OCI-LY7 (cell line): ENCODE data around the gene COL13A1. TPM values are rescaled to one million over a fixed set of nuclear protein-coding genes. Genes with fewer than 3 reads are reported as not detected.

ENCODE experiments used
- BruUV-seq: library from RNA; stranded (reverse); fragments of 400-500 nt; replicated peaks from 2 replicates; lab custom pipeline; 2021; lab: Mats Ljungman, UMichigan
- CTCF ChIA-PET: fragments of 300-600 bp; sonication (Branson Sonifier 250); formaldehyde crosslinking; loops from one replicate; lab custom pipeline; 2022; ENCODE audit warnings: antibody characterized with exemption; ENCODE audit not compliant: unreplicated experiment; lab: Charles Lee
- POLR2A ChIA-PET: fragments of 300-600 bp; sonication (Branson Sonifier 250); formaldehyde crosslinking; loops from one replicate; lab custom pipeline; 2022; ENCODE audit warnings: antibody characterized with exemption; lab: Charles Lee
- DNase-seq: peaks from one replicate; pipeline ENCODE4 v3.0.0-alpha.2; 2015; ENCODE audit warnings: low spot score
- H2AFZ ChIP-seq: fragments of 200-600 bp; sonication (generic), shearing (Covaris generic); 2 replicates; pipeline ENCODE4 v1.6.1; 2014; ENCODE audit warnings: mild to moderate bottlenecking, antibody characterized with exemption, low read length, moderate library complexity
- H3K27ac ChIP-seq: fragments of 200-600 bp; sonication (generic); 2 replicates; pipeline ENCODE4 v1.5.1; 2014; ENCODE audit warnings: mixed run types, low read depth, mild to moderate bottlenecking, moderate library complexity, low read length, inconsistent platforms; ENCODE audit not compliant: poor library complexity, severe bottlenecking
- H3K36me3 ChIP-seq: fragments of 200-600 bp; sonication (generic); 2 replicates; pipeline ENCODE4 v1.6.1; 2014; ENCODE audit warnings: mild to moderate bottlenecking, antibody characterized with exemption, low read length, moderate library complexity, mixed read lengths; ENCODE audit not compliant: insufficient read depth
- H3K4me1 ChIP-seq: fragments of 200-600 bp; sonication (generic); 2 replicates; pipeline ENCODE4 v1.5.1; 2014; ENCODE audit warnings: mild to moderate bottlenecking, low read length; ENCODE audit not compliant: insufficient read depth, poor library complexity, severe bottlenecking
- H3K4me2 ChIP-seq: fragments of 200-600 bp; sonication (generic); 2 replicates; pipeline ENCODE4 v1.6.1; 2014; ENCODE audit warnings: mild to moderate bottlenecking, low read length
- H3K4me3 ChIP-seq: fragments of 200-600 bp; sonication (generic); 2 replicates; pipeline ENCODE4 v1.5.1; 2014; ENCODE audit warnings: mild to moderate bottlenecking, low read depth, low read length; ENCODE audit not compliant: poor library complexity, severe bottlenecking
- H3K79me2 ChIP-seq: fragments of 200-600 bp; sonication (generic); 2 replicates; pipeline ENCODE4 v1.6.1; 2016; ENCODE audit warnings: low read depth, mild to moderate bottlenecking, low read length, moderate library complexity, mixed read lengths; ENCODE audit not compliant: insufficient read depth
- H3K9me2 ChIP-seq: fragments of 200-600 bp; sonication (generic); 2 replicates; pipeline ENCODE4 v1.6.1; 2016; ENCODE audit warnings: mild to moderate bottlenecking, low read length, mixed read lengths; ENCODE audit not compliant: insufficient read depth
- H3K9me3 ChIP-seq: fragments of 200-600 bp; sonication (generic); 2 replicates; pipeline ENCODE4 v1.6.1; 2014; ENCODE audit warnings: mild to moderate bottlenecking, mixed run types, low read length, mixed read lengths
- H4K20me1 ChIP-seq: fragments of 200-600 bp; sonication (generic); 2 replicates; pipeline ENCODE4 v1.6.1; 2014; ENCODE audit warnings: mild to moderate bottlenecking, antibody characterized with exemption, low read length, moderate library complexity, mixed read lengths; ENCODE audit not compliant: insufficient read depth
- EZH2phosphoT487 ChIP-seq: fragments of 200-600 bp; sonication (generic); IDR thresholded peaks from 2 replicates; pipeline ENCODE4 v1.6.1; 2018; ENCODE audit warnings: low read depth, borderline replicate concordance, mild to moderate bottlenecking, mixed run types, antibody characterized with exemption, low read length, moderate library complexity, mixed read lengths
- intact Hi-C: fragments of 100-400 bp; cut with micrococcal nuclease; formaldehyde crosslinking; loops from one replicate; pipeline ENCODE4 v1.10.0; 2022; ENCODE audit not compliant: unreplicated experiment
- total RNA-seq, 2 experiments: library from RNA; depleted of rRNA in 1 of 2; stranded (reverse); fragments of >200 nt in 1 of 2; shearing (Covaris generic) in 1 of 2; gene quantifications; 2 replicates each; pipeline ENCODE4 v1.2.3, GENCODE V29; 2014 to 2022
- TF ChIP-seq, protein P1 (sequence below): fragments of 200-600 bp; sonication (generic); conservative IDR thresholded peaks from 2 replicates; pipeline ENCODE4 v1.5.1; 2014; ENCODE audit warnings: mild to moderate bottlenecking, antibody characterized with exemption, low read length, moderate library complexity, mixed read lengths

Gene COL13A1
- total RNA-seq, 2 experiments from 2014 or later: 0.06 TPM; not detected in 1

- ChIA-PET POLR2A (interaction anchor here (0.5 to 0.6 kb wide), 2 partner anchors 241 to 1085 kb away, joined by 3 read pairs; no protein-coding TSS in a partner anchor), CTCF (no interaction called here)
- no peak overlapping the region for H3K4me2 ChIP-seq
- H4K20me1 ChIP-seq: no peaks in the 10 kb centered on the region
- H3K4me1 ChIP-seq: peaks cover 31% of the 10 kb centered on the region
- no peak overlapping the region for H3K4me3 ChIP-seq
- H2AFZ ChIP-seq: no peak overlapping the region
- no peaks in the 10 kb centered on the region for H3K9me2 ChIP-seq
- no peaks in the 10 kb centered on the region for H3K9me3 ChIP-seq
- no peaks in the 10 kb centered on the region for H3K36me3 ChIP-seq
- BruUV-seq: no TSS peak
- H3K27ac ChIP-seq: no peak overlapping the region
- TF ChIP-seq, protein P1, sequence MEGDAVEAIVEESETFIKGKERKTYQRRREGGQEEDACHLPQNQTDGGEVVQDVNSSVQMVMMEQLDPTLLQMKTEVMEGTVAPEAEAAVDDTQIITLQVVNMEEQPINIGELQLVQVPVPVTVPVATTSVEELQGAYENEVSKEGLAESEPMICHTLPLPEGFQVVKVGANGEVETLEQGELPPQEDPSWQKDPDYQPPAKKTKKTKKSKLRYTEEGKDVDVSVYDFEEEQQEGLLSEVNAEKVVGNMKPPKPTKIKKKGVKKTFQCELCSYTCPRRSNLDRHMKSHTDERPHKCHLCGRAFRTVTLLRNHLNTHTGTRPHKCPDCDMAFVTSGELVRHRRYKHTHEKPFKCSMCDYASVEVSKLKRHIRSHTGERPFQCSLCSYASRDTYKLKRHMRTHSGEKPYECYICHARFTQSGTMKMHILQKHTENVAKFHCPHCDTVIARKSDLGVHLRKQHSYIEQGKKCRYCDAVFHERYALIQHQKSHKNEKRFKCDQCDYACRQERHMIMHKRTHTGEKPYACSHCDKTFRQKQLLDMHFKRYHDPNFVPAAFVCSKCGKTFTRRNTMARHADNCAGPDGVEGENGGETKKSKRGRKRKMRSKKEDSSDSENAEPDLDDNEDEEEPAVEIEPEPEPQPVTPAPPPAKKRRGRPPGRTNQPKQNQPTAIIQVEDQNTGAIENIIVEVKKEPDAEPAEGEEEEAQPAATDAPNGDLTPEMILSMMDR: no peak
- no peak for TF ChIP-seq EZH2phosphoT487
- intact Hi-C loops: no loop called here
- DNase-seq: no peak
- no peaks in the 10 kb centered on the region for H3K79me2 ChIP-seq
Observed at GRCh38 chr10:69850440-69850839, 48.7 kb downstream of the COL13A1 start.

DNA sequence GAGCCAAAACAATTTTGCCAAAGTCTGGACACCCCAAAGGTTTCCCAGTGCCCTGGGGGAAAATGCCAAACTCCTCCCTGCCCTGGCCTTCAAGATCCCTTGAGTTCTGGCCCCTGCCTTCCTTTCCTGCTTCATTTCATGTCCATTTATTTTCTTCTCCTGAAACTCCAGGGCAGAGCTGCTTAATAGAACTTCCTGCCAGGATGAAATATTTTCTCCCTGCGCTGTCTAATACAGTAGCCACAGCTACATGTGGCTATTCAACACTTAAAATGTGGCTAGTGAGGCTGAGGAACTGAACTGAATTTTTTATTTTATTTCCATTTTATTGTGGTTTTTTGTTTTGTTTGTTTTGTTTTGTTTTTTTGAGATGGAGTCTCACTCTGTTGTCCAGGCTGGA is 49.6 kb downstream of the COL13A1 start:
- Histone ChIP-seq H3K9me3 (no peaks in the 10 kb centered on the region), H2AFZ (no peak overlapping the region), H3K27ac (no peak overlapping the region), H3K4me1 (peaks cover 23% of the 10 kb centered on the region), H3K4me2 (no peak overlapping the region), H3K36me3 (no peaks in the 10 kb centered on the region), H4K20me1 (no peaks in the 10 kb centered on the region), H3K79me2 (no peaks in the 10 kb centered on the region), H3K4me3 (no peak overlapping the region), H3K9me2 (no peaks in the 10 kb centered on the region)
- no peak for TF ChIP-seq EZH2phosphoT487
- TF ChIP-seq, protein P1: no peak
- no peak for DNase-seq
- POLR2A ChIA-PET: no interaction called here
- intact Hi-C loops: no loop called here
- CTCF ChIA-PET: no interaction called here
- BruUV-seq: no TSS peak

DNA sequence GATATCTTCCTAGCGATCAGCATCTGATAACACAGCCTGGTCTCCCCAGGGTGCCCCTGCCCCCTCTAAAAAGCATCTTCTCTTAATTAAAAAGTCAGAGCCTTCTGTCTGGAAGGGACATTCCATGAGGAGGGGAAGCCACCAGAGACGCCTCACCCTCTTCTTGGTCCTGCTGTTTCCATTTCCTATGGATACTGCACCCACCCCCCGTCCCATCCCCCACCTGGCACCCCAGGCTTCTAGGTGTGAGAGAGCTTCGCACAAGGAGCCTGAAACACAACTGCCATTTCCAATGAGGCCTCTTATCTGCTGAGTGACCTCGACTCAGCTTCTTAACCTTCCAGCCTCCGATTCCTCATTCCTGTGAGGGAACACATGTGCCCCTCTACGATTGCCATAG is 51.4 kb downstream of the COL13A1 start:
- H3K4me3 ChIP-seq: no peak overlapping the region
- H3K9me2 ChIP-seq: no peaks in the 10 kb centered on the region
- TF ChIP-seq EZH2phosphoT487: no peak
- TF ChIP-seq, protein P1: no peak
- no peak overlapping the region for H3K27ac ChIP-seq
- BruUV-seq: no TSS peak
- DNase-seq: no peak
- CTCF ChIA-PET: no interaction called here
- no peaks in the 10 kb centered on the region for H3K36me3 ChIP-seq
- POLR2A ChIA-PET: no interaction called here
- intact Hi-C loops: no loop called here
- H2AFZ ChIP-seq: no peak overlapping the region
- no peak overlapping the region for H3K4me2 ChIP-seq
- no peaks in the 10 kb centered on the region for H4K20me1 ChIP-seq
- H3K9me3 ChIP-seq: no peaks in the 10 kb centered on the region
- H3K4me1 ChIP-seq: peaks cover 12% of the 10 kb centered on the region
- H3K79me2 ChIP-seq: no peaks in the 10 kb centered on the region
